ENCODE data around the gene KLRF1. TPM values are rescaled to one million over a fixed set of nuclear protein-coding genes. Genes with fewer than 3 reads are reported as not detected.
A peak's percentile ranks its signal among the peaks of the same experiment; 100 is the strongest.

The KLRF1 gene
- total and polyA plus RNA-seq, 12 donors: 0.17 to 0.61 (median 0.42) TPM; not detected in 7

GRCh38 chr12:9856894-9857293 is 29.6 kb downstream of the KLRF1 start:
- Histone ChIP-seq H3K4me1 (replicated peaks in 1 of 2) (no peaks in the 10 kb centered on the region), H3K4me3 (no peak overlapping the region), H3K27me3 (no peaks in the 10 kb centered on the region), H3K9me3 (replicated peaks in 1 of 3) (no peaks in the 10 kb centered on the region), H3K36me3 (replicated peaks in 1 of 2) (no peaks in the 10 kb centered on the region), H3K27ac (no peak overlapping the region)
- 61 to 72% (median 64%) methylated on average over 3 of the region's 3 CpGs for WGBS, 4 donors
- TF ChIP-seq CTCF (IDR thresholded peaks at IDR 0.05) (no peak), POLR2A (IDR thresholded peaks at IDR 0.05) (no peak)
- no peak for DNase-seq
- intact Hi-C loops (cut with DNase I): no loop called here

- Histone ChIP-seq H3K36me3 (replicated peaks in 1 of 2) (no peaks in the 10 kb centered on the region), H3K9me3 (replicated peaks in 1 of 3) (no peaks in the 10 kb centered on the region), H3K4me1 (replicated peaks in 1 of 2) (no peaks in the 10 kb centered on the region), H3K27ac (no peak overlapping the region), H3K27me3 (no peaks in the 10 kb centered on the region), H3K4me3 (no peak overlapping the region)
- DNase-seq: no peak
- no peak for TF ChIP-seq POLR2A (IDR thresholded peaks at IDR 0.05)
- no peak for TF ChIP-seq CTCF (IDR thresholded peaks at IDR 0.05)
- intact Hi-C loops (cut with DNase I): no loop called here
Observed at GRCh38 chr12:9858135-9858534, 30.9 kb downstream of the KLRF1 start.

- TF ChIP-seq POLR2A (IDR thresholded peaks at IDR 0.05) (no peak), CTCF (IDR thresholded peaks at IDR 0.05) (no peak)
- DNase-seq: no peak
- WGBS, 4 donors: 58 to 77% (median 67%) methylated on average over 4 of the region's 4 CpGs
- H3K4me3 ChIP-seq: peak overlapping the region in 1 of 4 donors; percentile 23
- no peaks in the 10 kb centered on the region for H3K27me3 ChIP-seq
- peaks cover 0 to 7% (median 0%) of the 10 kb centered on the region in 3 donors for H3K9me3 ChIP-seq (replicated peaks in 1 of 3)
- no peak overlapping the region for H3K27ac ChIP-seq
- intact Hi-C loops (cut with DNase I): no loop called here
- H3K36me3 ChIP-seq (replicated peaks in 1 of 2): no peaks in the 10 kb centered on the region
- H3K4me1 ChIP-seq (replicated peaks in 1 of 2): peaks cover 0 to 2% of the 10 kb centered on the region in 2 donors
Observed at GRCh38 chr12:9864913-9865675, 37.8 kb downstream of the KLRF1 start.

- peaks cover 0 to 4% of the 10 kb centered on the region in 2 donors for H3K4me1 ChIP-seq (replicated peaks in 1 of 2)
- H3K27ac ChIP-seq: peak overlapping the region in 2 of 5 donors; percentile 11 to 88
- no peaks in the 10 kb centered on the region for H3K27me3 ChIP-seq
- peak overlapping the region in 1 of 4 donors; percentile 58 for H3K4me3 ChIP-seq
- no peak for DNase-seq
- no peaks in the 10 kb centered on the region for H3K36me3 ChIP-seq (replicated peaks in 1 of 2)
- H3K9me3 ChIP-seq (replicated peaks in 1 of 3): peaks cover 0 to 7% (median 0%) of the 10 kb centered on the region in 3 donors
- TF ChIP-seq CTCF (IDR thresholded peaks at IDR 0.05) (no peak), POLR2A (IDR thresholded peaks at IDR 0.05) (no peak)
- intact Hi-C loops (cut with DNase I): no loop called here
- 48 to 66% (median 61%) methylated on average over 4 of the region's 4 CpGs for WGBS, 4 donors
Observed at GRCh38 chr12:9866860-9867269, 39.6 kb downstream of the KLRF1 start.
